Measurements from ENCODE around the gene ACTR6. TPM values are rescaled to one million over a fixed set of nuclear protein-coding genes. Genes with fewer than 3 reads are reported as not detected.

Gene ACTR6
- total RNA-seq (2021) = 34.9 and 36.5 TPM in 2 replicates
- long read RNA-seq, transcript ACTR6-201 (11 exons, 2,464 nt) = major isoform, 142 of 165 reads
- long read RNA-seq, transcript ACTR6-204 (11 exons, 1,747 nt) = minor isoform, 5 of 165 reads
- long read RNA-seq, partial matches to known transcripts = 1 of 165 reads
- long read RNA-seq, other reads (novel, unspliced or antisense) = 10 of 165 reads

DNA sequence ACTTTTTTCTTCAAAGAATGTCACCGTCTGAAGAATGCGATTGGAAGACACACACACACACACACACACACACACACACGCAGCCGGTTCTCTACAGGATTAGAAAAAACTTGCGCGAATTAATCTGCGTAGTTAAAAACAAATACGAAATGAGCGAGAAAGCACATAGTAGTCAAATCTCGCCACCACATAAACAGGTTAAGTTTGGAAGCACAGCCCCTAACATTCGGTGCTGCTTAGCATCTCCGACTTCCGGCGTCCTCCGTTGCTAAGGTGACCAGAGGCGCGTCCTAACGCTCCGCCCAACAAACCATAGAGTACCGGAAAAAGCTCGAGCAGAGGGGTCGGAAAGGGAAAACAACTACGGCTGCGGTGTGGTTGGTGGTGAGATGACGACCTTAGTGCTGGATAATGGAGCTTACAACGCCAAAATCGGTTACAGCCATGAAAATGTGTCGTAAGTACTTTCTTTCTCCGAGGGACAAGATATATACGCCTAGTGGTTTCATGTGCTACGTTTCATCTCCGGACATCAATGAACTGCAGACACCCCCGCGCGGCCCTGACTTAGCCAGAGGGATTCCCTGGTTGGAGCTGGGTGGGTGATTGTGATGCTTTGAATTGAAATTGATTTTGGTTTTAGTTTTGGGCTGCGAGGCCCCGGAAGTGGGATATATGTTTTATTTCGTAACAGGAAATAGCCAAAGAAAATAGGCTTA, at the start of gene ACTR6:
Gene ACTR6, plus strand, starts transcription at position 353 of the 719 bp plus-strand sequence. Its CDS starts 37 bp downstream, at position 390.
- H2BK5ac ChIP-seq (ENCODE audit: insufficient read length, low read length) = no peak within 1 kb of the TSS
- no peak within 1 kb of the TSS for H3K18ac ChIP-seq (ENCODE audit: insufficient read length, low read depth, low read length)

More for the DNA sequence above, at the start of gene ACTR6:
- Histone ChIP-seq H3K9me3 (ENCODE audit: control insufficient read depth, low read depth, low read length) (no peaks in the 10 kb centered on the region), H2AFZ (ENCODE audit: low read length) (peak within 1 kb of the TSS; percentile 88), H3K23me2 (ENCODE audit: insufficient read length, low read depth, low read length, poor library complexity, severe bottlenecking) (peaks cover 7% of the 10 kb centered on the region), H4K20me1 (ENCODE audit: control insufficient read depth, insufficient read depth, insufficient read length) (no peaks in the 10 kb centered on the region), H3K14ac (ENCODE audit: insufficient read depth, low read length) (peak within 1 kb of the TSS; percentile 41), H3K4me2 (ENCODE audit: insufficient read depth, insufficient read length, low read length) (peak within 1 kb of the TSS; percentile 81), H3K4me1 (ENCODE audit: insufficient read depth, low read length) (no peaks in the 10 kb centered on the region; the same call in 1 of the 2 replicates), H2BK20ac (ENCODE audit: low read depth, low read length, poor library complexity, severe bottlenecking) (no peak within 1 kb of the TSS), H3K9ac (ENCODE audit: extremely low read depth, insufficient read length, low read length) (peak within 1 kb of the TSS; percentile 91), H3K23ac (ENCODE audit: insufficient read length, low read depth, low read length) (no peak within 1 kb of the TSS), H3K27ac (ENCODE audit: insufficient read length, low read depth, low read length) (no peak within 1 kb of the TSS), H3K79me2 (ENCODE audit: insufficient read depth, low read length) (peaks cover 4% of the 10 kb centered on the region; the same call in 1 of the 2 replicates), H3T11ph (ENCODE audit: low read length) (no peak within 1 kb of the TSS), H3K79me1 (ENCODE audit: insufficient read depth, low read depth, low read length, poor library complexity, severe bottlenecking) (no peaks in the 10 kb centered on the region), H3K27me3 (ENCODE audit: insufficient read depth, low read length) (no peaks in the 10 kb centered on the region), H2BK12ac (ENCODE audit: insufficient read length, low read depth, low read length) (no peak within 1 kb of the TSS), H4K91ac (ENCODE audit: insufficient read length, low read depth, low read length) (no peak within 1 kb of the TSS), H3K56ac (ENCODE audit: insufficient read length, low read depth, low read length) (no peak within 1 kb of the TSS), H3K4ac (ENCODE audit: low read depth, low read length) (no peak within 1 kb of the TSS), H4K8ac (replicated peaks; ENCODE audit: insufficient read length, low read depth, low read length) (no peak within 1 kb of the TSS), H2BK120ac (ENCODE audit: low read depth, low read length, poor library complexity, severe bottlenecking) (no peak within 1 kb of the TSS), H2AK5ac (ENCODE audit: insufficient read length, low read length) (no peak within 1 kb of the TSS), H2BK15ac (ENCODE audit: low read depth, low read length) (no peak within 1 kb of the TSS), H4K5ac (ENCODE audit: insufficient read length, low read depth, low read length) (no peak within 1 kb of the TSS)
- no peaks in the 10 kb centered on the region for H3K27me3 Mint-ChIP-seq (ENCODE audit: low read depth)
- TF ChIP-seq, protein P1, sequence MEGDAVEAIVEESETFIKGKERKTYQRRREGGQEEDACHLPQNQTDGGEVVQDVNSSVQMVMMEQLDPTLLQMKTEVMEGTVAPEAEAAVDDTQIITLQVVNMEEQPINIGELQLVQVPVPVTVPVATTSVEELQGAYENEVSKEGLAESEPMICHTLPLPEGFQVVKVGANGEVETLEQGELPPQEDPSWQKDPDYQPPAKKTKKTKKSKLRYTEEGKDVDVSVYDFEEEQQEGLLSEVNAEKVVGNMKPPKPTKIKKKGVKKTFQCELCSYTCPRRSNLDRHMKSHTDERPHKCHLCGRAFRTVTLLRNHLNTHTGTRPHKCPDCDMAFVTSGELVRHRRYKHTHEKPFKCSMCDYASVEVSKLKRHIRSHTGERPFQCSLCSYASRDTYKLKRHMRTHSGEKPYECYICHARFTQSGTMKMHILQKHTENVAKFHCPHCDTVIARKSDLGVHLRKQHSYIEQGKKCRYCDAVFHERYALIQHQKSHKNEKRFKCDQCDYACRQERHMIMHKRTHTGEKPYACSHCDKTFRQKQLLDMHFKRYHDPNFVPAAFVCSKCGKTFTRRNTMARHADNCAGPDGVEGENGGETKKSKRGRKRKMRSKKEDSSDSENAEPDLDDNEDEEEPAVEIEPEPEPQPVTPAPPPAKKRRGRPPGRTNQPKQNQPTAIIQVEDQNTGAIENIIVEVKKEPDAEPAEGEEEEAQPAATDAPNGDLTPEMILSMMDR (conservative IDR thresholded peaks at IDR 0.05) = no peak
- H3K27ac Mint-ChIP-seq = peak within 1 kb of the TSS; percentile 88 to 96 (median 96); a peak in 6 of 7 replicates
- no peaks in the 10 kb centered on the region for H3K9me3 Mint-ChIP-seq
- WGBS (ENCODE audit: extremely low coverage, insufficient read length, low lambda C conversion rate) = no CpG with 5 or more reads among the region's 38 CpGs
- peaks cover 16 to 17% of the 10 kb centered on the region in 2 experiments for H3K4me1 Mint-ChIP-seq
- DNase-seq = peak; percentile 97
- H3K36me3 Mint-ChIP-seq (ENCODE audit: insufficient read depth in 1 of 3, low read depth in 3 of 3) = peaks cover 4 to 10% (median 7%) of the 10 kb centered on the region in 3 experiments
- peak within 1 kb of the TSS; percentile 98 to 100 for H3K4me3 Mint-ChIP-seq
